A549 (cell line): ENCODE results near the gene FAM118A.

Experiments used
- CEBPB ChIP-seq, 2 experiments: fragments of >200 bp in 1 of 2; sonication (Bioruptor Twin) in 1 of 2; formaldehyde crosslinking in 1 of 2; IDR thresholded peaks; 2 replicates each; pipeline ENCODE4 v1.6.1; 2012 to 2016
- CHD4 ChIP-seq: fragments of 200-600 bp; sonication (generic); IDR thresholded peaks from 2 replicates; pipeline ENCODE4 v1.6.1; 2016; ENCODE audit warnings: antibody characterized with exemption, mild to moderate bottlenecking, borderline replicate concordance
- GATA3 ChIP-seq: IDR thresholded peaks from 2 replicates; pipeline ENCODE4 v1.6.1; 2012; ENCODE audit warnings: borderline replicate concordance
- MAFK ChIP-seq: fragments of 450-650 bp; IDR thresholded peaks from 2 replicates; pipeline ENCODE4 v1.6.1; 2014; ENCODE audit not compliant: partially characterized antibody
- RCOR1 ChIP-seq: fragments of 150-350 bp; IDR thresholded peaks from 2 replicates; pipeline ENCODE4 v1.6.1; 2014; ENCODE audit warnings: antibody characterized with exemption, low read length, low read depth
- RFX5 ChIP-seq: fragments of 450-650 bp; IDR thresholded peaks from 2 replicates; pipeline ENCODE4 v1.7.1; 2014; ENCODE audit warnings: antibody characterized with exemption, mild to moderate bottlenecking, moderate library complexity
- SREBF2 ChIP-seq: fragments of 450-650 bp; IDR thresholded peaks from 2 replicates; pipeline ENCODE4 v1.6.1; 2014; ENCODE audit warnings: mild to moderate bottlenecking, moderate library complexity
- ZFP36 ChIP-seq: fragments of 450-650 bp; IDR thresholded peaks from 2 replicates; pipeline ENCODE4 v1.6.1; 2014; ENCODE audit warnings: borderline replicate concordance; ENCODE audit not compliant: partially characterized antibody
- TF ChIP-seq, protein P1 (sequence below): fragments of >200 bp; sonication (Bioruptor Twin); formaldehyde crosslinking; IDR thresholded peaks from 3 replicates; pipeline ENCODE4 v1.5.1; 2016
- TF ChIP-seq, protein P2 (sequence below): fragments of 450-650 bp; IDR thresholded peaks from 2 replicates; pipeline ENCODE4 v1.6.1; 2014; ENCODE audit warnings: antibody characterized with exemption

DNA sequence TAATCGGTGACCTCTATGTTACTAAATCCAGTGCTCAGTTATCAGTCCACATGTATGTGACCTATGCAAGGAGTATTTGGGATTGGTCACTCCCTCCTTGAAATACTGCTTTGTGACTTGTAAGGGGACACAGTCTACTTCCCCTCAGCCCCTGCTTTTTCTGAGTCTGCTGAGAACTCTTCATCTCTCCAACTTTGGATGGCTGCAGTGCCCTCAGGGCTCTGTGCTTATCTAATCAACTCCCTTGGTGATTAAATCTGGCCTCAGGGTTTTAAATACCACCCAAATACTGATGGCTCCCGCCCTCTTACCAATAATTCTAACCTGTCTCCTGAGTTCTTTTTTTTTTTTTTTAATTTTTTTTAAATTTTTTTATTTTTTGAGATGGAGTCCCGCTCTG is 40.2 kb downstream of the FAM118A start:
- TF ChIP-seq CHD4 (no peak), SREBF2 (no peak), RFX5 (no peak), CEBPB (IDR thresholded peaks at IDR 0.05) (no peak), GATA3 (no peak), MAFK (no peak), RCOR1 (no peak), ZFP36 (no peak)
- TF ChIP-seq, protein P1, sequence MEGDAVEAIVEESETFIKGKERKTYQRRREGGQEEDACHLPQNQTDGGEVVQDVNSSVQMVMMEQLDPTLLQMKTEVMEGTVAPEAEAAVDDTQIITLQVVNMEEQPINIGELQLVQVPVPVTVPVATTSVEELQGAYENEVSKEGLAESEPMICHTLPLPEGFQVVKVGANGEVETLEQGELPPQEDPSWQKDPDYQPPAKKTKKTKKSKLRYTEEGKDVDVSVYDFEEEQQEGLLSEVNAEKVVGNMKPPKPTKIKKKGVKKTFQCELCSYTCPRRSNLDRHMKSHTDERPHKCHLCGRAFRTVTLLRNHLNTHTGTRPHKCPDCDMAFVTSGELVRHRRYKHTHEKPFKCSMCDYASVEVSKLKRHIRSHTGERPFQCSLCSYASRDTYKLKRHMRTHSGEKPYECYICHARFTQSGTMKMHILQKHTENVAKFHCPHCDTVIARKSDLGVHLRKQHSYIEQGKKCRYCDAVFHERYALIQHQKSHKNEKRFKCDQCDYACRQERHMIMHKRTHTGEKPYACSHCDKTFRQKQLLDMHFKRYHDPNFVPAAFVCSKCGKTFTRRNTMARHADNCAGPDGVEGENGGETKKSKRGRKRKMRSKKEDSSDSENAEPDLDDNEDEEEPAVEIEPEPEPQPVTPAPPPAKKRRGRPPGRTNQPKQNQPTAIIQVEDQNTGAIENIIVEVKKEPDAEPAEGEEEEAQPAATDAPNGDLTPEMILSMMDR, result no peak
- TF ChIP-seq, protein P2, sequence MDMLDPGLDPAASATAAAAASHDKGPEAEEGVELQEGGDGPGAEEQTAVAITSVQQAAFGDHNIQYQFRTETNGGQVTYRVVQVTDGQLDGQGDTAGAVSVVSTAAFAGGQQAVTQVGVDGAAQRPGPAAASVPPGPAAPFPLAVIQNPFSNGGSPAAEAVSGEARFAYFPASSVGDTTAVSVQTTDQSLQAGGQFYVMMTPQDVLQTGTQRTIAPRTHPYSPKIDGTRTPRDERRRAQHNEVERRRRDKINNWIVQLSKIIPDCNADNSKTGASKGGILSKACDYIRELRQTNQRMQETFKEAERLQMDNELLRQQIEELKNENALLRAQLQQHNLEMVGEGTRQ, result no peak
